Renal cortex interstitium (tissue), 11 donors: ENCODE results near the gene MGST2. TPM values are rescaled to one million over a fixed set of nuclear protein-coding genes. Genes with fewer than 3 reads are reported as not detected.
"Not testable (repeated sequence)": the region's sequence is repeated elsewhere in the genome, so short reads cannot be mapped to it uniquely, and the experiment has no call there.

Experiments used
- DNase-seq, 11 donors: peaks; one replicate each; pipeline ENCODE4 v3.0.0-alpha.2; 2013; ENCODE audit warnings: low read depth in 9 of 11, low spot score in 4 of 11; ENCODE audit errors: extremely low read depth in 1 of 11
- polyA plus RNA-seq, 3 donors: library from polyadenylated mRNA; unstranded; fragments of 120-200 nt; gene quantifications; one replicate each; pipeline ENCODE4 v1.2.1, GENCODE V29; 2013; ENCODE audit not compliant: insufficient read length in 3 of 3

Gene MGST2
- polyA plus RNA-seq, 3 donors = 48.6 to 58.9 (median 56.9) TPM

DNA sequence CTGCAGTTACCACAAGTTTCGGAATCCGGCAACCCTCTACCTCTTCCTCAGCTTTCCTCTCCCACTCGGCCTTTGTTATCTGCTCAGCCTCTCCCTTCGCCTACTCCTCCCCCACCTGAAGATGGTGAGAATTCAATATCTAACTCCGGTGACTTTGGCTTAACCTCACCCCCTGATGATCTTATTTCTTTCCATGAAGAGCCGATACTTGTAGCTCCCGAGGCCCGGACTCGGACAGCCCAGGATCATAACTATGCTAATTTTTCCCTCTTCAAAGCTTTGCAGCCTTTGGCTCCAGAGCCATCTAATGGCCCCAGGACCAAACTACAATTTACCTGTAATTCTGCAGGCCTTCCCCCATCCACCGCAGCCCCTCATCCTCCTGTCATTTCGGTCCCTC, 32.0 kb upstream of the MGST2 start:
- no peak for DNase-seq

DNA sequence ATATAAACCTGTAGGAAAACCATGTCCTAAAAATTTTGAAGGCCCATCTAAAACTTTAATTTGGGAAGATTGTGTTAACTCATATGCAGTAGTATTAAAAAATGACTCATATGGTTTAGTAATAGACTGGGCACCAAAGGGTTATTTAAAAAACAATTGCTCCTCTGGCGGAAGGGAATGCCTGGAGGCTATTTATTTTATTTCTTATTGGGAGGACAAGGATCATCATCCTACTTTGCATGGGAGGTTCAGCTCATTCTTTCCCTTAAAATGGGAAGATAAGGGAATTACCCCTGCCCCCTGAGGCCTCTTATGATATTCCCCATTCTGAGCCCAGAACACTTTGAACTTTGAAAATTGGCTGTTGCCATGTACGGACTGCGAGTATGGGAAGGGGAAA, 29.7 kb upstream of the MGST2 start:
- no peak for DNase-seq

DNA sequence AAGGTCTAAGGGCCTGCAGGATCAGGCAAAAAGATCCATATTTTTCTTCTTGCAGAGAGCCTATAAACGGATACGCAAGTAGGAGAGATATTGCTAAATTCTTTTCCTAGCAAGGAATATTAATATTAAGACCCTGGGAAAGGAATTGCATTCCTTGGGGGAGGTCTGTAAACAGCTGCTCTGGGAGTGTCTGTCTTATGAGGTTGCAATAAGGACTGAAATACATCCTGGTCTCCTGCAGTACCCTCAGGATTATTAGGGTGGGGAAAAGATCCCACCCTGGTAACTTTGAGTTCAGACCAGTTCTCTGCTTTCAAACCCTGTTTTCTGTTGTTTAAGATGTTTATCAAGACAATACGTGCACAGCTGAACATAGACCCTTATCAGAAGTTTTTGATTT, 27.3 kb upstream of the MGST2 start:
- not testable (repeated sequence) for DNase-seq

DNA sequence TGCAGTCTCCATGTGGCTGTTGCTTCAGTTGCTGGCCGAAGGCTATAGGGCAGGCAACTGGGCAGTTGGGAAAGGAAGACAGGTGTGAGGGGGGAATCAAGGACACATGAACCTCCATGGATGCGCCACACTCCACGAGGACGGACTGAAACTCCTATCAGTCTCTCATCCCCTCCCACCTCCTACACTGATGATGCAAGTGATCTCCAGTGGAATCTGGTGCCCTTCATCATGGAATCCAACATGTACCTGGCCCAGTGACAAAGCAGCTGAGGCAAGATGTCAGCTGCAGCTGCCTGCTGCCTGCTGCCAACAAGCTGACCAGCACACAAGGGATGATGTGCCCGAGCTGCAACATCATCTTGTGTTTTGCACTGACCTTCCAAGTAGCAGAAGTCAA, 26.0 kb upstream of the MGST2 start:
- no peak for DNase-seq

DNA sequence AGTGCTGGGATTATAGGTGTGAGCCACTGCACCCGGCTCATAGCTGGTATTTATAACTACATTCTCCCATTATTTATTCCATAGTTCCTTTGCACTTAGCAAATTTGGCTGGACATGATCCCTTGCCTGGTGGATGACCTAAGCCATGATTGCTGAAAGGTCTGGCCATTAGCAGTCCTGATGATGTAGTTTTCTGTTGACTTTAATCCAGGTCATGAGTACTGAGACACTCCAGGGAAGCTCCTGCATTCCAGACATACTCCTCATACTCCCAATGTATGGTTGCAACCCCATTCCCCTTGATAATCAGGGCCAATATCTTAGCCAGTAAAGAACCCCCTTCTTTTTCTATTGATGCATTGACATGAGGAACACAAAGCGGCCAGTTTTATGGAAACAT, 24.4 kb upstream of the MGST2 start:
- no peak for DNase-seq

DNA sequence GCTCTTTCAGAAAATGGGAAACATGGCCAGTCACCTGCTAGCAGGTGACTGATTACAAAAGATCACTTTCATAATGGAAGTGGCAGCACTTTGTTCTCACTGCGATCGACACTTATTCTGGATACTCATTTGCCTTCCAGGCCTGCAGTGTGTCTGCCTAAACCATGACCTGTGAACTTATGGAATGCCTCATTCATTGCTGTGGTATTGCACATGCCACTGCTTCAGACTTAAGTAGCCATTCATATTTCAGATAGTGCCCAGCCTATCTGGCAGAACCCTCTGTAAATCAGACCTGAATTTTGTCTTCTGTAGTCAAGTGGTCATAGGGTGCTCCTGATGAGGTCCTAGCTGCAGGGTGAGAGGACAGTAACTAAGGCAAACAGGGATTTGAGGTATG, 23.3 kb upstream of the MGST2 start:
- DNase-seq = no peak

DNA sequence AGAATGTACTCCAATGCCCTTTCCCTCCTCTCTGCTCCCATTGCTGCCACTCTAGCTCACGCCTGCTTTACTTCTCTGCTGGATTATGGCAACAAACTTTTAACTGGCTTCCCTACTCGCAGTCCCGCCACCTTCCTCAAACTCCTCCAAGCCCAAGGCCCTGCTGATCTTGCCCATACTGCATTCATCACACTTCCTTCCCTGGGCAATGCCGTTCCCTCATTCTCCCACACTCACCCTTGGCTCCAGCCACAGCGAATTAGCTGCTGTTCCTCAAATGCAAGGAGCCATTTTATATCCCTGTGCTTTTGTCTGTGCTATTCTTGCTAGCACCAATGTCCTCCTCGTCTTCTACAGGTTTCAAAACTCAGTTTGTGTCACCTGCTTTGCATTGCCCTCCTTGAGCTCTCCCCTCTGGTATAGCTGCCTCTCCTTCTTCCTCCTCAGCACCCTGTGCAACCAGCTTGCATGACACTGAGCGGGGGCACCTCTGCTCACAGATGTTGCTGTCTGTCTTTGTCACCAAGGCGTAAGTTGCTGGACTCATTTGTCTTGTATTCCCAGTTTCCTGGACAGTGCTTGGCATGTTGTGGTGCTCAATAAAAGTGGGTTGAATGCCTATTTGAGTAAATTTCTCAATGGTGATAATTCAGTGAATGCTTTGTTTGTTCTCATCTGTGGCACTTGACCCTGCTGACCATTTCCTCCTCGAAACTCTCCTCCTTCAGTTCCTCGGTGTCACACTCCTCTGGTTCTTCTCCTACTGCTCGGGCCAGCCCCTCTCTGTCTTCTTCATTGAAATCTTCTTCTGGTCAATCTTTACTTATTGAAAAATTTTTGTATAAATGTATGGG, 22.4 kb upstream of the MGST2 start:
- DNase-seq = no peak

DNA sequence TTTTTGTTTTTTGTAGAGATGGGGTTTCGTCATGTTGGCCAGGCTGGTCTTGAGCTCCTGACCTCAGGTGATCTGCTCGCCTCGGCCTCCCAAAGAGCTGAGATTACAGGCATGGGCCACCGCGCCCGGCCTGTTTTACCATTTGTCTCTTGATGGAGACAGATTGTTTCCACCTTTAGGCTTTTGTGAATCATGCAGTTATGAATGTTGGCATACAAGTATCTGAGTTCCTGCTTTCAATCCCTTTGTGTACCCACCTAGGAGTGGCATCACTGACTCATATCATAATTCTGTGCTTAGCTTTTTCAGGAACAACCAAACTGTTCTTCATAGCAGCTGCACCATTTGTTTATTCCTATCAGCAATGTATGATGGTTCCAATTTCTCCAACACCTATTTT, 20.2 kb upstream of the MGST2 start:
- no peak for DNase-seq

DNA sequence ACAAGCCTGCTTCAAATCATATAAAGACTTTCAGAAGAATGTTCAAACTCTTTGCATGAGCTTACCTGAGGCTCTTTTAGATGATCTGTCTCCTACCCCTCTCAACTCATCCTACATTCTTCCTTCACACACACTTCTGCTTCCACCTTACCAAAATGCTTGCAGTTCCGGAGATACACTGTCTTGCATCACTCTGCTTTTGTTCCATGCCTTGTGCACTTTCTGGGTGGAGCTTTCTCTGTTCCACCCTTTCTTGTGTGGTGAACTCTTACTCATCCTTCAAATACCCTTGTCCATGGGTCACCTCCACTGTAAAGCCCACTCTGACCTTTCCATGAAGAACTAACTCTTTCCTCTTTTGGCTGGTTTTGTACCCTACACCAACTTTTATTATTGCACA, 18.4 kb upstream of the MGST2 start:
- DNase-seq = no peak

DNA sequence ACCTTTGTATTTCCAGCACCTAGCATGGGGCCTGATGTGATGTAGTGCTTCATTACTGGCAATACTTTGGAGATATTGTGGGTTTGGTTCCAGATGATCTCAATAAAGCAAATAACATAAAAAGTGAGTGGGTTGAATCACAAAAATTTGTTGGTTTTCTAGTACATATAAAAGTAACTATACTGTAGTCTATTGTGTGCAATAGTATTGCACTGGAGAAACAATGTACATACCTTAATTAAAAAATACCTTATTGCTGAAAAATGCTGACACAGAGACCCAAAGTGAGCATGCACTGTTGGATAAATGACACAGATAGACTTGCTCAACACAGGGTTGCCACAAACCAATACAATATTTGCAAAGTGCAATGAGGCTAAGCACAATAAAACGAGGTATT, 17.7 kb upstream of the MGST2 start:
- no peak for DNase-seq

DNA sequence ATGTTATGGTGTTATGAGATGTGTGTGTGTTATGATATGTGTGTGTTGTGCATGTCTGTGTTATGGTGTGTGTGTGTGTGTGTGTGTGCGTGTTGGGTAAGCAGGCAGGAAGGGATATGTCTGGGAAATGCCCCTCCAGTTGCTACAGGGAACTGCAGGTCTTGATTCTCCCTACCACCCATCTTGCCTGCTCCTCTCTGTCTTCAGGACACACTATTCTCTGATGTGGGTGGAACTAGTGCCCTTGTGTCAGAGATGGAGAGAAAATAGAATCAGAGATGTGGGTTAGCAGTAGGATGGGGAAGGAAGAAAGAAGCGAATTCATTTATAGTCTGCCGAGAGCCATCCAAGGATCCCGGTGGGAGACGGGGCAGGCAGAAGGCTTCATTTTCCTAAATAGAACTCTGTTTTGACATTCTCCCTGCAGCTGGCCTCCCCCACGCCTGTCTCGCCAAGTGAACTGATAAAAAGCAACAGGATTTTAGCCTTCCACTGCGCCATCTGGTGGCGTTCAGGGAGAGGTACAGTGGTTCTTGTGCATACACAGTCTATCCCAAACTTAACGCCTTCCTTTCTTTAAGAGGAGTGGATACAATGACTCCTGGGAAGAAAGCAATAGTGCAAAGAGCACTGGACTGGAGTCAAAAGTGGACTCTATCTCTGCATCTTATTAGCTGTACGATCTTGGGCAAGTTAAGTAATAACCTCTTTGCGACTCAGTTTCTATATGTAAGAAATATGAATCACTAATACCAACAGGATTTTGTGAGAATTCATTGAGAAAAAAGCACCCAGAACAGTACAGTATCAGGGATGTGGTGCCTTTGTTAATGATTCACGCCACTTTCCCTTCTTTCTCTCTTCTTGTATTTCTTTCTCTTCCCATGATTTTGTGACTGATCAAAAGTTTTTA, 14.1 kb upstream of the MGST2 start:
- peak in 10 of 11 donors; percentile 77 to 91 (median 82) for DNase-seq

DNA sequence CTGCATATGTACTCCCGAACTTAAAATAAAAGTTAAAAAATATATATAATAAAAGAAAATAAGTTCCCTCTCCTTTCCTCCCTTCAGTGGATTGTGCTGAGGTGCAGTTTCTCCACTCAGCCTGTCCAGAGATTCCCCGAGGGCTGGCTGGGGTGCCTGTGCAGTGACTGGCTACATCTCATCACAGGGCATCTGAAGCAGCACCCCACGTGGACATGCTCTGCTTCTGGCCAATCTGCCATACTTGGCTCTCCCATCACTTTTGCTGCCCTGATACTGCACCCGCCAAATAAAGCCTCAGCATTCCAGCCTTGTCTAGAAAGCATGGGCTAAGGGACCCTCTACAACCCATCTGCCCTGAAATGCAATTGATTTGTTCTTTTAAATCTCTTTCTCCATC, 11.1 kb upstream of the MGST2 start:
- no peak for DNase-seq

DNA sequence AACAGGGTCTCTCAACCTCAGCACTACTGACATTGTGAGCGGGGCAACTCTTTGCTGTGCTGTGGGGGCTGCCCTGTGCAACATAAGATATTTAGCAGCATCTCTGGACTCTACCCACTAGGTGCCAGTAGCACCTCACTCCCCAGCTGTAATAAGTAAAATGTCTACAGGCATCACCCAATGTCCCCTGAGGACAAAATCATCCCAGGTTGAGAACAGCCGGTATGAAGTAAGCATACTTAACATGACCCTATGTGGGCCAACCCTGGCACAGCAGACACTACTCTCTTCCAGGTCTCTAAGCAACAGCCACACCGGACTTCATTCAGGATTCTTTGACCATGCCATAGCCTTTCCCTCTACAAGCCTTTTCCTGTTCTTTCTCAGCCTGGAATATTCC, 10.5 kb upstream of the MGST2 start:
- no peak for DNase-seq

DNA sequence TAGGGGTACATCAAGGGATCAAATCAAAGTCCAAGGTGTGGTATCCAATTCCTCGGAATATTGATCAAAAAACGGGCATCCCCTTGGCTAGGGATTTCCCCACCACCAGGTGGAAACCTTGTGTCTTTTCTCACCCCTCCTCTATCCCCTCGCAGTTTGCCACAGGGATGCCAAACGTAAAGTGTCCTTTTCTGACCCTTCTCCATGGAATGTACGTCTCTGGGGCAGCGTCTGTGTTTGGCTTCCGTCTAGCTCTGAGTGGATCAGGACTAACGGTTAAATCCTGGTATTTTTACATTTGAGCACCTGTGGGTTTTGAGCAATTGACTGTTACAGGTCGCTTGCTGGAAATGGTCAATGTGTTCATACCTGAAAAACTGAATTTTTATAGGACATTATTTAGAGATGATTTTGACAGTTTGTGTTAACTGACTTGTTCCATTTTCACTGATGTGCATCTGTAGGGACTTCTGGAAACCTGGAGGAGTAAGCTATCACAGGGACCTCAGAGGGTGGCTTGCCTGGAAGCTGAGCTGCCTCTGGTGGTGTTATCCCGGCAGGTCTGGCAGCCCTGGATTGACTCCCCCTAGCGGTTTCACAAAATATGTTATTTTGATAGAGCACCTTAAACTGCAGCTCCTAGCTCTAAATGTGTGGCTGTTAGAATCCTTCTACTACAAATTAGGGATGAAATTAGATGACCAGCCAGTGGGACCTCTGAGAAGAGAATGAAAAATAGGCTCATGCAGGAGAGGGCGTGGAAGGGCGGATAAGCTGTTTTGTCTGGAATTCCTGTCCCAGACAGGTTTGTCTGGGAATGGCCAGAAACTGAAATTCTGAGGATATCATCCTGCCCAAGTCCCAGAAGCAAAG, 8.8 kb upstream of the MGST2 start:
- peak in 4 of 11 donors; percentile 52 to 70 (median 64) for DNase-seq

DNA sequence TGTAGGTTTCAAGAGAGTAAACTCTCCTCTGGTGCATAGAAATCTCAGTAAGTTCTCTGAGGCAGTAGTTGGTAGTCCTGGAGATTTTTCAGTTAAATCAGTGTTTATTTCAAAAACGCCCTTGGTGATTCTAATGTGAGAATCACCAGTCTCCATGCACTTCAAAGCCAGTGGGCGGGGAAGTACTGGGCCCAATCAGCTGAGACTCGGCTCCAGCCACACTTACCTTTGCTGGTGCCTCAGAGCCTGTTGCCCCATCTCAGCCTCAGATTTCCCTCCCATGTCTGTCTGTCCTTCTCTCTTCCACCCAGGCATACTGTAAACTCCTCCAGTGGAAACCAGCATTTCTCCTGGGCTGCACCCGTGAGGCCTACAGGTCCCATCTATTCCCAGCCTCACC, 7.4 kb upstream of the MGST2 start:
- DNase-seq = no peak

DNA sequence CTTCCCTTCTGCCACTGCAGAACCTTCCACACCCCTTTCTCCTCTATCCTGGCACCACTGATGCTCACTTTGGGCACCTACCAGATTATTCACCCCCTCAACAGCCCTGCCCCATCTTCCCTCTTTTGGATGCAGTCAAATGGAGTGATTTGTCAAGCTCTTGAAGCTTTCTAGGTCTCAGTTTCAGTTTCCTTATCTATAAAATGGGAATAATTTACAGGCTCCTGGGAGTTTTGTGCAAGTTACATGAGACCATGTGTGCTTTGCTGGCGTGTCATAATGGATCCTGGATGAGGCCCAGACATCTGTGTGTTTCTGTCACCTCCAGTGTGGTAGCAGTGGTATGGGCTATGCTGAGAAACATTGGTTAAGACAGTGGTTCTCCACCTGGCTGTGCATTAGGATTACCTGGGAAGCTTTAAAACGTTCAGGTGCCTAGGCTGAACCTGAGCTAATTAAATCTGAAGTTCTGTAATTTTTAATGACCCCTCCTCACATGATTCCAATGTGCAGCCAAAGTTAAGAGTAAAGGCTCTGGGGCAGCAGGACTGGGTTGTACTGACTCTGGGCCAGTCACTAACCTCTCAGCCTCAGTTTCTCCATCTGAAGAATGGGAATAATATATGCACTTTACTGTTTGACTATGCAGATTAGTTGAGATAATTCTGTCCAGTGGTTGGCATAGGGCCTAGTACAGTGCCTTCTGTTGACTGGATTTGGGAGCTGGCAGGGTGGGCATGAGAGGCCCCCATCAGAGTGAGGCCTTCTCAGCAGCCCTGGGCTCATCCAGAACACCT, 6.8 kb upstream of the MGST2 start:
- no peak for DNase-seq

DNA sequence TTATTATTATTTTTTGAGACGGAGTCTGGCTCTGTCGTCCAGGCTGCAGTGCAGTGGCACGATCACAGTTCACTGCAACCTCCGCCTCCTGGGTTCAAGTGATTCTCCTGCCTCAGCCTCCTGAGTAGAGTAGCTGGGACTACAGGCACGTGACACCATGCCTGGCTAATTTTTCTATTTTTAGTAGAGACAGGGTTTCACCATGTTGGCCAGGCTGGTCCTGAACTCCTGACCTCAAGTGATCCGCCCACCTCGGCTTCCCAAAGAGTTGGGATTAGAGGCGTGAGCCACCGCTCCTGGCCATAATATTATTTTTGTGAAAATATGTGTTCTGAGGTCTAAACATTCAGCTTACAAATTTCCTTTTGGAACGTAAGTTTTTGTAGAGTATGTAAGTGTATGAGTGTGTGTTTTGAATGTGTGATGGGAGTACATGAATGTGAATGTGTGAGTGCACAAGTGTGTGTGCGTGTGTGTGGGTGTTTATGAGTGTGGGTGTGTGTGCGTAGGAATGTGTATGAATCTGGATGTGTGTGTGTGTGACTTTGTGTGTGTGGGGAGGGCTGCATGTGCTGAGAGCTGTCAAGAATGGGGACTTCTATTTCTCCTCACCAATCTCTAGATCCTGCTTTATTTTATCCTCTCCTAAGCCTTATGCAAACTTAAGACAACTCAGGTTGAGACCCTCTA, 5.7 kb upstream of the MGST2 start:
- DNase-seq = no peak

DNA sequence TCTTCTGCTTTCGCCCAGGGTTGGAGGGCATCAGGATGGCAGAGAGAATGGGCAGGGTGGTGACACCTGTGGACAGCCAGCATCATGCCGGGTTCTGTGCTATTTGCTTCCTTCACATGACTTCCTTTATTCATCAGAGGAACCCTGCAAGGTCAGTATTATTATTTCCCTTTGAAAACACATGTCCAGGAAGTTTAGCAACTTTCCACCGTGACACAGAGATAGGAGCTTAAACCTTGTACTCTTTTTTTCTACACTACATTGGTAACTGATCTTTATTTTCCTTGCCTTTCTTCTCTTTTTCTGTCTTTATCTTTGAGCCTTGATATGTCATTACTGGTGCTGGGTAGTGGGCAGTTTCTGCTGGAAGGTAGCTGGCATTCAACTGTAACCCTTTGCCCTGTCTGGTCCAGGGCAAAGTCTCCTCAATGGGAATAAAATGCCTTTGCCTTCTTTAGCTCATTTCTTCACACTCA, 5.0 kb upstream of the MGST2 start:
- DNase-seq = no peak
